Spleen (tissue), 11 donors: ENCODE results near the gene MRRF. TPM values are rescaled to one million over a fixed set of nuclear protein-coding genes. Genes with fewer than 3 reads are reported as not detected.
A peak's percentile ranks its signal among the peaks of the same experiment; 100 is the strongest.
"Not testable (repeated sequence)": the region's sequence is repeated elsewhere in the genome, so short reads cannot be mapped to it uniquely, and the experiment has no call there.

Experiments used
- DNase-seq: peaks from one replicate; pipeline ENCODE4 v3.0.0-alpha.2; 2020
- H3K27ac ChIP-seq, 8 donors: fragments of 200-600 bp; sonication (generic) in 7 of 8; 1 replicate in 4 of 8; 2 replicates in 4 of 8; pipeline versions ENCODE4 v1.5.0 to v1.8.0; 2016 to 2021; ENCODE audit warnings: inconsistent platforms in 4 of 8, mild to moderate bottlenecking in 4 of 8, moderate library complexity in 1 of 8
- H3K27me3 ChIP-seq, 7 donors: fragments of 200-600 bp; sonication (generic) in 6 of 7; replicated peaks in 1 of 7; 1 replicate in 4 of 7; 2 replicates in 3 of 7; pipeline versions ENCODE4 v1.5.0 to v1.8.0; 2016 to 2021; ENCODE audit warnings: inconsistent platforms in 3 of 7, mild to moderate bottlenecking in 1 of 7
- H3K36me3 ChIP-seq, 6 donors: fragments of 200-600 bp; sonication (generic) in 5 of 6; 1 replicate in 4 of 6; 2 replicates in 2 of 6; pipeline versions ENCODE4 v1.5.0 to v1.8.0; 2016 to 2021; ENCODE audit warnings: inconsistent platforms in 2 of 6
- H3K4me1 ChIP-seq, 6 donors: fragments of 200-600 bp; sonication (generic) in 5 of 6; 1 replicate in 3 of 6; 2 replicates in 3 of 6; pipeline versions ENCODE4 v1.5.0 to v1.8.0; 2016 to 2021; ENCODE audit warnings: inconsistent platforms in 3 of 6
- H3K4me3 ChIP-seq, 8 donors: fragments of 200-600 bp; sonication (generic) in 7 of 8; 1 replicate in 4 of 8; 2 replicates in 4 of 8; pipeline versions ENCODE4 v1.5.0 to v1.8.0; 2016 to 2021; ENCODE audit warnings: inconsistent platforms in 4 of 8, mild to moderate bottlenecking in 4 of 8, moderate library complexity in 2 of 8
- H3K9me3 ChIP-seq, 8 donors: fragments of 200-600 bp; sonication (generic) in 7 of 8; 1 replicate in 4 of 8; 2 replicates in 4 of 8; pipeline versions ENCODE4 v1.5.0 to v1.8.0; 2016 to 2021; ENCODE audit warnings: inconsistent platforms in 4 of 8
- POLR2A ChIP-seq, 3 donors: fragments of 450-650 bp; IDR thresholded peaks; one replicate each; pipeline ENCODE4 v1.5.1; 2017; ENCODE audit warnings: antibody characterized with exemption in 3 of 3, mild to moderate bottlenecking in 1 of 3
- POLR2AphosphoS5 ChIP-seq, 3 donors: sonication (generic); formaldehyde crosslinking; IDR thresholded peaks; one replicate each; pipeline ENCODE4 v1.5.1; 2017; ENCODE audit warnings: antibody characterized with exemption in 3 of 3
- WGBS, 5 donors: extraction: QIAGEN DNeasy Blood & Tissue Kit in 3 of 5; methylation state at CpG; one replicate each; pipeline versions ENCODE4 v1.1.5 to v1.1.7; 2013 to 2018; 5-methylcytosine and 5-hydroxymethylcytosine counted together
- intact Hi-C: fragments of 100-400 bp; cut with DNase I; formaldehyde crosslinking; loops from one replicate; pipeline ENCODE4 v1.15.0; 2023; ENCODE audit warnings: low total_unique reads
- polyA plus RNA-seq, 3 donors: library from polyadenylated mRNA; stranded (reverse); fragments of 200-250 nt; gene quantifications; one replicate each; pipeline ENCODE4 v1.2.1, GENCODE V29; 2013
- total RNA-seq, 7 donors: library from RNA; depleted of rRNA in 3 of 7; stranded (reverse); fragments of >200 nt in 3 of 7; fragmentation: NEBNext Ultra II Directional in 4 of 7; extraction: Animal tissue kit (Norgen Biotek cat#: 25700) in 4 of 7; gene quantifications; one replicate each; pipeline versions ENCODE4 v1.1.0 to v1.2.1, GENCODE V29; 2016 to 2021
- TF ChIP-seq, protein P1 (sequence below), 11 experiments: fragments of 200-600 bp in 7 of 11; fragments of 450-650 bp in 4 of 11; sonication (generic) in 4 of 11; IDR thresholded peaks in 8 of 11; conservative IDR thresholded peaks in 3 of 11; 1 replicate in 7 of 11; 2 replicates in 4 of 11; pipeline versions ENCODE4 v1.4.0 to v1.8.0; 2016 to 2021; ENCODE audit warnings: antibody characterized with exemption in 11 of 11, inconsistent platforms in 4 of 11, mild to moderate bottlenecking in 1 of 11
- donor health status: healthy with polysubstance abuse.
- donor health status: DM: no; HTN: no; CAD: no; lungs with moderate emphysema.
- donor health status: DM: no; HTN: no; CAD: no.
- donor health status: Bipolar disorder and iron deficiency.
- donor health status: healthy.
- donor health status: DM: no; HTN: no; CAD: no.
- donor health status: DM: yes; HTN: yes; CAD: no.

The MRRF gene
- total and polyA plus RNA-seq, 10 donors, result 23.1 to 44.8 (median 38.9) TPM

DNA sequence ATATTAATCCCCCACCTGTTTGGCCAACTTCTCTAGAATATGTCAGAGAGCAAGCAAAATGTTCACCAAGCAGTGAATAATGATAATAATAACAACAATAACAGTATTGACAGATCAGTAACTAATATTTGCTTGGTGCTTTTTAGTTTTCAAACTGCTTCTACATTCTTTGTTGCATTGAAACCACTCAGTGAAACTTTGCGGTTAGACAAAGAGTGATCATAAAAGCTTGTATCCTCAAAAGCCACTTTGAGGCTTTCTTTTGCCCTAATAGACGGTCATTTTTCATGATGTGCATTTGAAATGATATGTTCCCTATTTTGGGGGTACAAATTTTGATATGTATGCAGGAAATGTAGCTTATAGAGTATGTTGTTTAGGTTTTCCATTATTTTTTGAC, 62.5 kb downstream of the MRRF start:
- H3K4me1 ChIP-seq, result peaks cover 0 to 5% (median 2%) of the 10 kb centered on the region in 6 donors
- TF ChIP-seq POLR2A (IDR thresholded peaks at IDR 0.05) (no peak), POLR2AphosphoS5 (IDR thresholded peaks at IDR 0.05) (no peak)
- TF ChIP-seq, protein P1, sequence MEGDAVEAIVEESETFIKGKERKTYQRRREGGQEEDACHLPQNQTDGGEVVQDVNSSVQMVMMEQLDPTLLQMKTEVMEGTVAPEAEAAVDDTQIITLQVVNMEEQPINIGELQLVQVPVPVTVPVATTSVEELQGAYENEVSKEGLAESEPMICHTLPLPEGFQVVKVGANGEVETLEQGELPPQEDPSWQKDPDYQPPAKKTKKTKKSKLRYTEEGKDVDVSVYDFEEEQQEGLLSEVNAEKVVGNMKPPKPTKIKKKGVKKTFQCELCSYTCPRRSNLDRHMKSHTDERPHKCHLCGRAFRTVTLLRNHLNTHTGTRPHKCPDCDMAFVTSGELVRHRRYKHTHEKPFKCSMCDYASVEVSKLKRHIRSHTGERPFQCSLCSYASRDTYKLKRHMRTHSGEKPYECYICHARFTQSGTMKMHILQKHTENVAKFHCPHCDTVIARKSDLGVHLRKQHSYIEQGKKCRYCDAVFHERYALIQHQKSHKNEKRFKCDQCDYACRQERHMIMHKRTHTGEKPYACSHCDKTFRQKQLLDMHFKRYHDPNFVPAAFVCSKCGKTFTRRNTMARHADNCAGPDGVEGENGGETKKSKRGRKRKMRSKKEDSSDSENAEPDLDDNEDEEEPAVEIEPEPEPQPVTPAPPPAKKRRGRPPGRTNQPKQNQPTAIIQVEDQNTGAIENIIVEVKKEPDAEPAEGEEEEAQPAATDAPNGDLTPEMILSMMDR (IDR thresholded peaks at IDR 0.05 in 8 of 11, conservative IDR thresholded peaks at IDR 0.05 in 3 of 11), result no peak
- intact Hi-C loops, result no loop called here
- DNase-seq, result no peak
- 88 to 94% (median 89%) methylated on average over 2 of the region's 2 CpGs for WGBS, 5 donors
- H3K9me3 ChIP-seq, result no peaks in the 10 kb centered on the region
- no peaks in the 10 kb centered on the region for H3K27me3 ChIP-seq
- no peak overlapping the region for H3K27ac ChIP-seq
- no peak overlapping the region for H3K4me3 ChIP-seq
- peaks cover 0 to 65% (median 27%) of the 10 kb centered on the region in 6 donors for H3K36me3 ChIP-seq

DNA sequence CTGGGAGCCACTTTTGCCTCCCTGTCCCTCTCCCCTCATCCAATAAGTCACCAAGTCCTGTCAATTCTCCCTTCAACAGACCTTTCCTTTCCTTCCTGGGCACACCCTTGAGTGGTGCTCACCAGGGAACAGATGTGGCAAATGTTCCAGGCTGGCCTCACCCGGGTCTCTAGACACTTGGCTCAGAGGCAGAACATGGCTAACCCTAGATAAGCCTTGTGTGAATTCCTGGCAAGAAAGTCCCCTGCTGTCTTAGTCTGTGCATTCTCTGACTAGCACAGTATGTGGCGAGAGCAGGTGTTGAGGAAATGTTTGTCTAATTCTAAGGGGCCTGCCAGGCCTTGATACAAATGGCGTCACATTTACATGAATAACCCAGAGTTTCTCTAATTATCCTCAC, 64.9 kb downstream of the MRRF start:
- H3K27me3 ChIP-seq, result no peaks in the 10 kb centered on the region
- peaks cover 0 to 11% (median 2%) of the 10 kb centered on the region in 6 donors for H3K4me1 ChIP-seq
- no peak for DNase-seq
- H3K9me3 ChIP-seq, result no peaks in the 10 kb centered on the region
- H3K36me3 ChIP-seq, result peaks cover 0 to 41% (median 3%) of the 10 kb centered on the region in 6 donors
- no peak overlapping the region for H3K27ac ChIP-seq
- WGBS, 5 donors, result 82 to 92% (median 83%) methylated on average over 2 to 3 of the region's 3 CpGs
- intact Hi-C loops, result no loop called here
- H3K4me3 ChIP-seq, result no peak overlapping the region
- TF ChIP-seq POLR2A (IDR thresholded peaks at IDR 0.05), result no peak
- TF ChIP-seq, protein P1 (IDR thresholded peaks at IDR 0.05 in 8 of 11, conservative IDR thresholded peaks at IDR 0.05 in 3 of 11), result no peak

GRCh38 chr9:122330466-122330865, 65.8 kb downstream of the MRRF start:
- H3K4me3 ChIP-seq, H3K9me3 ChIP-seq, H3K27ac ChIP-seq, intact Hi-C loops, H3K27me3 ChIP-seq, DNase-seq: not testable (repeated sequence)
- Histone ChIP-seq H3K36me3 (peaks cover 0 to 37% (median 0%) of the 10 kb centered on the region in 6 donors), H3K4me1 (peaks cover 0 to 11% (median 2%) of the 10 kb centered on the region in 6 donors)
- WGBS, 5 donors, result 85 to 94% (median 88%) methylated on average over 6 of the region's 6 CpGs

- TF ChIP-seq POLR2A (IDR thresholded peaks at IDR 0.05) (no peak), POLR2AphosphoS5 (IDR thresholded peaks at IDR 0.05) (no peak)
- TF ChIP-seq, protein P1 (IDR thresholded peaks at IDR 0.05 in 8 of 11, conservative IDR thresholded peaks at IDR 0.05 in 3 of 11), result no peak
- Histone ChIP-seq H3K9me3 (no peaks in the 10 kb centered on the region), H3K36me3 (peaks cover 0 to 28% (median 0%) of the 10 kb centered on the region in 6 donors), H3K27me3 (no peaks in the 10 kb centered on the region), H3K4me1 (peaks cover 0 to 11% (median 2%) of the 10 kb centered on the region in 6 donors), H3K4me3 (no peak overlapping the region), H3K27ac (peak overlapping the region in 2 of 8 donors; percentile 5)
- DNase-seq, result no peak
- intact Hi-C loops, result no loop called here
- 79 to 93% (median 84%) methylated on average over 3 of the region's 3 CpGs for WGBS, 5 donors
These were observed 66.8 kb downstream of the MRRF start for GRCh38 chr9:122331523-122331927.

DNA sequence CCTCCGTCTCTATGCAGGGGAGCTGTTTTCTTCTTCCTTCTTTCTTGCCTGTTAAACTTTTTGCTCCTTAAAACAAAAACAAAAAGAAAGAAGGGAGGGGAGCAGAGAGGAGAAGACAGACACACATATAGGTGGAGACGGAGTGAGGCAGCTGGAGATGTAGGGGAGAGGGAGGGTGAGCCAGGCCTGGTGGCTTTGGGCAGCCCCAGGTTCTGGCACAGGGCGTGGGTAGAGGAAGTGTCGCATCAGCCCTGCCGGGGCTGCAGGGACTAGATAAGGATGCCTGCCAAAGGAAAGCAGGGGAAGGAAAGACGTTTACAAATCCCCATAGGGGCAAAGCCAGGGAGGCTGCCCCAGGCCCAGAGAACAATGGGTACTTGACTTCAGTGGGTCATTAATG, 67.4 kb downstream of the MRRF start:
- DNase-seq, result no peak
- Histone ChIP-seq H3K4me3 (no peak overlapping the region), H3K27ac (peak overlapping the region in 2 of 8 donors; percentile 5), H3K9me3 (no peaks in the 10 kb centered on the region), H3K36me3 (peaks cover 0 to 22% (median 0%) of the 10 kb centered on the region in 6 donors), H3K27me3 (peaks cover 0 to 4% (median 0%) of the 10 kb centered on the region in 7 donors), H3K4me1 (peaks cover 0 to 11% (median 2%) of the 10 kb centered on the region in 6 donors)
- intact Hi-C loops, result no loop called here
- WGBS, 5 donors, result 14 to 32% (median 24%) methylated on average over 6 of the region's 6 CpGs
- peak; percentile 75 to 82 (median 75) for TF ChIP-seq POLR2AphosphoS5 (IDR thresholded peaks at IDR 0.05)
- TF ChIP-seq, protein P1 (IDR thresholded peaks at IDR 0.05 in 8 of 11, conservative IDR thresholded peaks at IDR 0.05 in 3 of 11), result no peak
